ENCODE measurements around the gene RFWD3.

DNA sequence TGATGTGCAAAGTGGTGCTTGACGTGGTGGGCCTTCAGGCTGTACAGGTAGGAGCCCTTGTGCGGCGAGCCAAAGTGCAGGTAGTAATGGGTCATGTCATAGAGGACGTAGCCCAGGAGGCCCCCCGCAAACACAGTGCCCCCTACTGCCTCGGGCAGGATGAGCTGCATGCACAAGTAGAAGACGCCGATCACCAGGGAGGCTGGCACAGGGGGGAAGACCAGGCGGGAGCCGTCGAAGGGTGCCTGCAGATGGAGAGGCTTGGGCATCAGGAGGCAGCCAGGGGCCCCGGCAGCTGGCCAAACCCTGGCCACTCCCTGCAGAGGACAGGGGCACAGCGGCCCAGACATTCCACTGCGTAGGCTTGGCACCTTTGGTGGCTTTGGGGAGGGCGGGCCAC lies 49.7 kb upstream of the RFWD3 start:
- TF ChIP-seq, protein P1, sequence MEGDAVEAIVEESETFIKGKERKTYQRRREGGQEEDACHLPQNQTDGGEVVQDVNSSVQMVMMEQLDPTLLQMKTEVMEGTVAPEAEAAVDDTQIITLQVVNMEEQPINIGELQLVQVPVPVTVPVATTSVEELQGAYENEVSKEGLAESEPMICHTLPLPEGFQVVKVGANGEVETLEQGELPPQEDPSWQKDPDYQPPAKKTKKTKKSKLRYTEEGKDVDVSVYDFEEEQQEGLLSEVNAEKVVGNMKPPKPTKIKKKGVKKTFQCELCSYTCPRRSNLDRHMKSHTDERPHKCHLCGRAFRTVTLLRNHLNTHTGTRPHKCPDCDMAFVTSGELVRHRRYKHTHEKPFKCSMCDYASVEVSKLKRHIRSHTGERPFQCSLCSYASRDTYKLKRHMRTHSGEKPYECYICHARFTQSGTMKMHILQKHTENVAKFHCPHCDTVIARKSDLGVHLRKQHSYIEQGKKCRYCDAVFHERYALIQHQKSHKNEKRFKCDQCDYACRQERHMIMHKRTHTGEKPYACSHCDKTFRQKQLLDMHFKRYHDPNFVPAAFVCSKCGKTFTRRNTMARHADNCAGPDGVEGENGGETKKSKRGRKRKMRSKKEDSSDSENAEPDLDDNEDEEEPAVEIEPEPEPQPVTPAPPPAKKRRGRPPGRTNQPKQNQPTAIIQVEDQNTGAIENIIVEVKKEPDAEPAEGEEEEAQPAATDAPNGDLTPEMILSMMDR (conservative IDR thresholded peaks at IDR 0.05 in 1 of 2, IDR thresholded peaks at IDR 0.05 in 1 of 2; ENCODE audit: low read depth in 1 of 2, low read length in 2 of 2), result no peak
- TF ChIP-seq EZH2 (IDR thresholded peaks at IDR 0.05; ENCODE audit: low read length, missing control alignments), result no peak
